Mesendoderm (in vitro differentiated cells): ENCODE measurements around the gene ASIC2.

Source experiments
- DNase-seq: peaks from one replicate; pipeline ENCODE4 v3.0.0; 2013
- H2AK5ac ChIP-seq: 2 replicates; pipeline ENCODE4 v1.6.1; 2013; ENCODE audit warnings: low read length, inconsistent platforms
- H2BK120ac ChIP-seq: 2 replicates; pipeline ENCODE4 v1.6.1; 2013; ENCODE audit warnings: low read depth, mild to moderate bottlenecking, low read length, moderate library complexity, mixed read lengths
- H2BK15ac ChIP-seq: replicated peaks from 2 replicates; pipeline ENCODE4 v1.6.1; 2013; ENCODE audit warnings: low read depth, mild to moderate bottlenecking, moderate library complexity
- H2BK5ac ChIP-seq: 2 replicates; pipeline ENCODE4 v1.6.1; 2013; ENCODE audit warnings: low read length, inconsistent platforms
- H3K18ac ChIP-seq: 2 replicates; pipeline ENCODE4 v1.6.1; 2013; ENCODE audit warnings: mild to moderate bottlenecking, low read length, mixed read lengths
- H3K23ac ChIP-seq: one replicate; pipeline ENCODE4 v1.6.1; 2013; ENCODE audit warnings: low read length
- H3K27ac ChIP-seq: 2 replicates; pipeline ENCODE4 v1.5.1; 2013; ENCODE audit warnings: low read depth, mild to moderate bottlenecking, inconsistent platforms, low read length, moderate library complexity
- H3K27me3 ChIP-seq: 2 replicates; pipeline ENCODE4 v1.6.1; 2013; ENCODE audit warnings: low read length, control low read depth, mild to moderate bottlenecking, inconsistent platforms; ENCODE audit not compliant: insufficient read depth, poor library complexity
- H3K36me3 ChIP-seq: 2 replicates; pipeline ENCODE4 v1.6.1; 2013; ENCODE audit warnings: low read length, inconsistent platforms; ENCODE audit not compliant: control insufficient read depth, insufficient read depth
- H3K4ac ChIP-seq: one replicate; pipeline ENCODE4 v1.6.1; 2013; ENCODE audit warnings: low read depth, mild to moderate bottlenecking, low read length, moderate library complexity
- H3K4me1 ChIP-seq: 2 replicates; pipeline ENCODE4 v1.6.1; 2013; ENCODE audit warnings: low read depth, low read length, inconsistent platforms; ENCODE audit not compliant: control insufficient read depth
- H3K4me2 ChIP-seq: 2 replicates; pipeline ENCODE4 v1.6.1; 2013; ENCODE audit warnings: low read length
- H3K4me3 ChIP-seq: 2 replicates; pipeline ENCODE4 v1.5.1; 2013; ENCODE audit warnings: mild to moderate bottlenecking, low read length
- H3K56ac ChIP-seq: one replicate; pipeline ENCODE4 v1.6.1; 2013; ENCODE audit warnings: low read length
- H3K79me1 ChIP-seq: 2 replicates; pipeline ENCODE4 v1.6.1; 2013; ENCODE audit warnings: low read length, inconsistent platforms
- H3K79me2 ChIP-seq: 2 replicates; pipeline ENCODE4 v1.6.1; 2013; ENCODE audit warnings: mild to moderate bottlenecking, low read length; ENCODE audit not compliant: control insufficient read depth, insufficient read depth
- H3K9ac ChIP-seq: 2 replicates; pipeline ENCODE4 v1.6.1; 2013; ENCODE audit warnings: low read length, inconsistent platforms
- H4K5ac ChIP-seq: one replicate; pipeline ENCODE4 v1.6.1; 2013; ENCODE audit warnings: low read length
- H4K8ac ChIP-seq: one replicate; pipeline ENCODE4 v1.6.1; 2013; ENCODE audit warnings: low read depth, mild to moderate bottlenecking, control low read depth, low read length, moderate library complexity
- WGBS: extraction: QIAGEN DNeasy Blood & Tissue Kit; methylation state at CpG from one replicate; pipeline ENCODE4 v1.1.7; 2013; ENCODE audit warnings: low lambda C conversion rate, missing lambda C conversion rate; ENCODE audit not compliant: insufficient coverage; ENCODE audit errors: extremely low coverage; 5-methylcytosine and 5-hydroxymethylcytosine counted together

Gene ASIC2

GRCh38 chr17:33178681-33179080, 114.4 kb downstream of the ASIC2 start:
- H3K4me1 ChIP-seq, result no peaks in the 10 kb centered on the region
- no CpG with 5 or more reads among the region's 3 CpGs for WGBS
- no peaks in the 10 kb centered on the region for H3K79me2 ChIP-seq
- H3K27ac ChIP-seq, result no peak overlapping the region
- no peak overlapping the region for H4K5ac ChIP-seq
- H2BK120ac ChIP-seq, result no peak overlapping the region
- H3K18ac ChIP-seq, result no peak overlapping the region
- DNase-seq, result no peak
- H2AK5ac ChIP-seq, result no peak overlapping the region
- H2BK5ac ChIP-seq, result no peak overlapping the region
- H3K36me3 ChIP-seq, result no peaks in the 10 kb centered on the region
- H3K9ac ChIP-seq, result no peak overlapping the region
- H3K27me3 ChIP-seq, result peaks cover 3% of the 10 kb centered on the region
- H3K4ac ChIP-seq, result no peak overlapping the region
- no peak overlapping the region for H3K4me3 ChIP-seq
- H3K23ac ChIP-seq, result no peak overlapping the region
- no peak overlapping the region for H2BK15ac ChIP-seq
- H3K56ac ChIP-seq, result no peak overlapping the region
- H4K8ac ChIP-seq, result no peak overlapping the region
- H3K79me1 ChIP-seq, result no peaks in the 10 kb centered on the region
- no peak overlapping the region for H3K4me2 ChIP-seq

GRCh38 chr17:33175562-33175961, 117.5 kb downstream of the ASIC2 start:
- Histone ChIP-seq H2BK15ac (no peak overlapping the region), H2BK120ac (no peak overlapping the region)

GRCh38 chr17:33171931-33172330, 121.2 kb downstream of the ASIC2 start:
- Histone ChIP-seq H3K27me3 (no peaks in the 10 kb centered on the region), H3K79me2 (no peaks in the 10 kb centered on the region), H3K4me2 (no peak overlapping the region), H2BK5ac (no peak overlapping the region), H3K27ac (no peak overlapping the region), H3K4ac (no peak overlapping the region), H3K4me1 (no peaks in the 10 kb centered on the region), H4K5ac (no peak overlapping the region), H3K79me1 (no peaks in the 10 kb centered on the region), H4K8ac (no peak overlapping the region), H3K36me3 (no peaks in the 10 kb centered on the region), H2BK120ac (no peak overlapping the region), H3K9ac (no peak overlapping the region), H2AK5ac (no peak overlapping the region), H3K23ac (no peak overlapping the region), H3K18ac (no peak overlapping the region), H3K56ac (no peak overlapping the region), H3K4me3 (no peak overlapping the region), H2BK15ac (no peak overlapping the region)
- no CpG with 5 or more reads among the region's 2 CpGs for WGBS
- no peak for DNase-seq

More at GRCh38 chr17:33175562-33175961, 117.5 kb downstream of the ASIC2 start:
- H3K4ac ChIP-seq, result no peak overlapping the region
- H2AK5ac ChIP-seq, result no peak overlapping the region
- no peak overlapping the region for H4K5ac ChIP-seq
- H3K56ac ChIP-seq, result no peak overlapping the region
- no peak overlapping the region for H3K4me2 ChIP-seq
- H3K4me1 ChIP-seq, result no peaks in the 10 kb centered on the region
- DNase-seq, result no peak
- H3K9ac ChIP-seq, result no peak overlapping the region
- H4K8ac ChIP-seq, result no peak overlapping the region
- no peaks in the 10 kb centered on the region for H3K79me1 ChIP-seq
- H3K36me3 ChIP-seq, result no peaks in the 10 kb centered on the region
- H2BK5ac ChIP-seq, result no peak overlapping the region
- WGBS, result no CpG with 5 or more reads among the region's 8 CpGs
- no peak overlapping the region for H3K27ac ChIP-seq
- H3K27me3 ChIP-seq, result peaks cover 3% of the 10 kb centered on the region
- H3K18ac ChIP-seq, result no peak overlapping the region
- H3K23ac ChIP-seq, result no peak overlapping the region
- H3K4me3 ChIP-seq, result no peak overlapping the region
- H3K79me2 ChIP-seq, result no peaks in the 10 kb centered on the region

GRCh38 chr17:33169580-33170285, 123.4 kb downstream of the ASIC2 start:
- Histone ChIP-seq H3K79me2 (no peaks in the 10 kb centered on the region), H3K9ac (no peak overlapping the region), H3K4me3 (no peak overlapping the region), H3K23ac (no peak overlapping the region), H4K5ac (no peak overlapping the region), H2AK5ac (no peak overlapping the region), H3K56ac (no peak overlapping the region), H3K79me1 (no peaks in the 10 kb centered on the region), H3K27ac (no peak overlapping the region), H3K4me2 (no peak overlapping the region), H2BK15ac (no peak overlapping the region), H3K36me3 (no peaks in the 10 kb centered on the region), H2BK5ac (no peak overlapping the region), H4K8ac (no peak overlapping the region), H2BK120ac (no peak overlapping the region), H3K27me3 (no peaks in the 10 kb centered on the region), H3K4ac (no peak overlapping the region), H3K18ac (no peak overlapping the region), H3K4me1 (no peaks in the 10 kb centered on the region)
- no peak for DNase-seq
- WGBS, result no CpG with 5 or more reads among the region's 6 CpGs

- no peak overlapping the region for H3K23ac ChIP-seq
- H3K4me1 ChIP-seq, result no peaks in the 10 kb centered on the region
- no peaks in the 10 kb centered on the region for H3K79me2 ChIP-seq
- no peak overlapping the region for H3K27ac ChIP-seq
- DNase-seq, result no peak
- no peak overlapping the region for H4K8ac ChIP-seq
- no peak overlapping the region for H3K9ac ChIP-seq
- H2BK120ac ChIP-seq, result no peak overlapping the region
- H3K36me3 ChIP-seq, result no peaks in the 10 kb centered on the region
- H3K18ac ChIP-seq, result no peak overlapping the region
- H2BK15ac ChIP-seq, result no peak overlapping the region
- no peak overlapping the region for H2AK5ac ChIP-seq
- no peak overlapping the region for H3K56ac ChIP-seq
- H3K4ac ChIP-seq, result no peak overlapping the region
- H3K4me2 ChIP-seq, result no peak overlapping the region
- no peak overlapping the region for H2BK5ac ChIP-seq
- no CpG with 5 or more reads among the region's 1 CpG for WGBS
- no peaks in the 10 kb centered on the region for H3K79me1 ChIP-seq
- H3K4me3 ChIP-seq, result no peak overlapping the region
- no peak overlapping the region for H4K5ac ChIP-seq
- no peaks in the 10 kb centered on the region for H3K27me3 ChIP-seq
Measured at GRCh38 chr17:33167736-33168135, 125.4 kb downstream of the ASIC2 start.

- Histone ChIP-seq H3K23ac (no peak overlapping the region), H3K36me3 (no peaks in the 10 kb centered on the region)
Measured at GRCh38 chr17:33166472-33166871, 126.6 kb downstream of the ASIC2 start.

More at GRCh38 chr17:33166472-33166871, 126.6 kb downstream of the ASIC2 start:
- Histone ChIP-seq H3K27ac (no peak overlapping the region), H2BK120ac (no peak overlapping the region), H3K9ac (no peak overlapping the region), H3K18ac (no peak overlapping the region), H2BK15ac (no peak overlapping the region), H3K79me1 (no peaks in the 10 kb centered on the region), H2AK5ac (no peak overlapping the region), H3K4me3 (no peak overlapping the region), H4K5ac (no peak overlapping the region), H3K4me1 (no peaks in the 10 kb centered on the region), H4K8ac (no peak overlapping the region), H3K56ac (no peak overlapping the region), H3K4me2 (no peak overlapping the region), H3K79me2 (no peaks in the 10 kb centered on the region), H3K27me3 (no peaks in the 10 kb centered on the region), H2BK5ac (no peak overlapping the region), H3K4ac (no peak overlapping the region)
- DNase-seq, result no peak
- no CpG with 5 or more reads among the region's 5 CpGs for WGBS
